Measurements from ENCODE around the gene KIAA1328. TPM values are rescaled to one million over a fixed set of nuclear protein-coding genes. Genes with fewer than 3 reads are reported as not detected.

The KIAA1328 gene
- total and polyA plus RNA-seq, 3 experiments from 2014 or later = 6.6 to 8.3 (median 6.8) TPM

- no peaks in the 10 kb centered on the region for H3K36me3 ChIP-seq (ENCODE audit: insufficient read depth, low read length)
- no peaks in the 10 kb centered on the region for H3K27me3 ChIP-seq (ENCODE audit: insufficient read depth, low read length, poor library complexity, severe bottlenecking)
- Mint-ChIP-seq H3K27me3 (no peaks in the 10 kb centered on the region), H3K4me3 (no peak overlapping the region), H3K36me3 (peaks cover 31 to 55% (median 32%) of the 10 kb centered on the region in 3 donors), H3K4me1 (no peaks in the 10 kb centered on the region), H3K27ac (no peak overlapping the region), H3K9me3 (no peaks in the 10 kb centered on the region)
- H3K4me3 ChIP-seq (ENCODE audit: low read length) = no peak overlapping the region
- no peaks in the 10 kb centered on the region for H3K4me1 ChIP-seq (ENCODE audit: insufficient read depth, low read length)
- POLR2A ChIA-PET = no interaction called here
- DNase-seq = no peak
- H3K27ac ChIP-seq (ENCODE audit: low read depth, low read length) = no peak overlapping the region
- CTCF ChIA-PET = no interaction called here
- no peaks in the 10 kb centered on the region for H3K9me3 ChIP-seq (ENCODE audit: low read length)
Measured at GRCh38 chr18:37176621-37176934, 347.7 kb downstream of the KIAA1328 start.

GRCh38 chr18:37179384-37179783 lies 350.5 kb downstream of the KIAA1328 start:
- Mint-ChIP-seq H3K4me1 (no peaks in the 10 kb centered on the region), H3K27ac (no peak overlapping the region), H3K36me3 (peaks cover 14 to 49% (median 21%) of the 10 kb centered on the region in 3 donors), H3K9me3 (no peaks in the 10 kb centered on the region), H3K27me3 (no peaks in the 10 kb centered on the region), H3K4me3 (no peak overlapping the region)
- Histone ChIP-seq H3K27ac (ENCODE audit: low read depth, low read length) (no peak overlapping the region), H3K27me3 (ENCODE audit: insufficient read depth, low read length, poor library complexity, severe bottlenecking) (no peaks in the 10 kb centered on the region), H3K9me3 (ENCODE audit: low read length) (no peaks in the 10 kb centered on the region), H3K4me1 (ENCODE audit: insufficient read depth, low read length) (no peaks in the 10 kb centered on the region), H3K36me3 (ENCODE audit: insufficient read depth, low read length) (no peaks in the 10 kb centered on the region), H3K4me3 (ENCODE audit: low read length) (no peak overlapping the region)
- ChIA-PET POLR2A (no interaction called here), CTCF (no interaction called here)
- no peak for DNase-seq

- Histone ChIP-seq H3K9me3 (ENCODE audit: low read length) (no peaks in the 10 kb centered on the region), H3K27ac (ENCODE audit: low read depth, low read length) (no peak overlapping the region), H3K27me3 (ENCODE audit: insufficient read depth, low read length, poor library complexity, severe bottlenecking) (no peaks in the 10 kb centered on the region), H3K4me3 (ENCODE audit: low read length) (no peak overlapping the region), H3K4me1 (ENCODE audit: insufficient read depth, low read length) (no peaks in the 10 kb centered on the region), H3K36me3 (ENCODE audit: insufficient read depth, low read length) (no peaks in the 10 kb centered on the region)
- Mint-ChIP-seq H3K4me1 (no peaks in the 10 kb centered on the region), H3K36me3 (peaks cover 8 to 48% (median 19%) of the 10 kb centered on the region in 3 donors), H3K9me3 (no peaks in the 10 kb centered on the region), H3K27me3 (no peaks in the 10 kb centered on the region), H3K27ac (no peak overlapping the region), H3K4me3 (no peak overlapping the region)
- POLR2A ChIA-PET = no interaction called here
- DNase-seq = no peak
- CTCF ChIA-PET = no interaction called here
Measured at GRCh38 chr18:37180086-37180485, 351.2 kb downstream of the KIAA1328 start.

- H3K9me3 ChIP-seq (ENCODE audit: low read length) = no peaks in the 10 kb centered on the region
- DNase-seq = no peak
- Mint-ChIP-seq H3K9me3 (no peaks in the 10 kb centered on the region), H3K4me1 (no peaks in the 10 kb centered on the region), H3K36me3 (peaks cover 4 to 41% (median 11%) of the 10 kb centered on the region in 3 donors), H3K4me3 (no peak overlapping the region), H3K27me3 (no peaks in the 10 kb centered on the region), H3K27ac (no peak overlapping the region)
- H3K27me3 ChIP-seq (ENCODE audit: insufficient read depth, low read length, poor library complexity, severe bottlenecking) = no peaks in the 10 kb centered on the region
- ChIA-PET CTCF (no interaction called here), POLR2A (no interaction called here)
- H3K27ac ChIP-seq (ENCODE audit: low read depth, low read length) = no peak overlapping the region
- no peak overlapping the region for H3K4me3 ChIP-seq (ENCODE audit: low read length)
- no peaks in the 10 kb centered on the region for H3K36me3 ChIP-seq (ENCODE audit: insufficient read depth, low read length)
- H3K4me1 ChIP-seq (ENCODE audit: insufficient read depth, low read length) = no peaks in the 10 kb centered on the region
Measured at GRCh38 chr18:37182340-37183135, 353.6 kb downstream of the KIAA1328 start.

- Mint-ChIP-seq H3K27ac (no peak overlapping the region), H3K9me3 (no peaks in the 10 kb centered on the region), H3K36me3 (peaks cover 2 to 36% (median 7%) of the 10 kb centered on the region in 3 donors), H3K4me1 (no peaks in the 10 kb centered on the region), H3K4me3 (no peak overlapping the region), H3K27me3 (peaks cover 0 to 2% of the 10 kb centered on the region in 2 donors)
- no peaks in the 10 kb centered on the region for H3K4me1 ChIP-seq (ENCODE audit: insufficient read depth, low read length)
- no peaks in the 10 kb centered on the region for H3K9me3 ChIP-seq (ENCODE audit: low read length)
- DNase-seq = no peak
- ChIA-PET POLR2A (no interaction called here), CTCF (no interaction called here)
- H3K27ac ChIP-seq (ENCODE audit: low read depth, low read length) = no peak overlapping the region
- no peaks in the 10 kb centered on the region for H3K27me3 ChIP-seq (ENCODE audit: insufficient read depth, low read length, poor library complexity, severe bottlenecking)
- H3K36me3 ChIP-seq (ENCODE audit: insufficient read depth, low read length) = no peaks in the 10 kb centered on the region
- H3K4me3 ChIP-seq (ENCODE audit: low read length) = no peak overlapping the region
Measured at GRCh38 chr18:37184209-37184868, 355.4 kb downstream of the KIAA1328 start.

GRCh38 chr18:37188016-37188791 lies 359.3 kb downstream of the KIAA1328 start:
- no peaks in the 10 kb centered on the region for H3K4me1 Mint-ChIP-seq
- ChIA-PET CTCF (no interaction called here), POLR2A (no interaction called here)
- Histone ChIP-seq H3K4me3 (ENCODE audit: low read length) (no peak overlapping the region), H3K36me3 (ENCODE audit: insufficient read depth, low read length) (no peaks in the 10 kb centered on the region), H3K27ac (ENCODE audit: low read depth, low read length) (no peak overlapping the region), H3K4me1 (ENCODE audit: insufficient read depth, low read length) (no peaks in the 10 kb centered on the region), H3K9me3 (ENCODE audit: low read length) (no peaks in the 10 kb centered on the region), H3K27me3 (ENCODE audit: insufficient read depth, low read length, poor library complexity, severe bottlenecking) (no peaks in the 10 kb centered on the region)
- H3K36me3 Mint-ChIP-seq = peaks cover 0 to 40% (median 1%) of the 10 kb centered on the region in 3 donors
- DNase-seq = no peak
- H3K27ac Mint-ChIP-seq = no peak overlapping the region
- H3K27me3 Mint-ChIP-seq = peaks cover 0 to 2% of the 10 kb centered on the region in 2 donors
- no peak overlapping the region for H3K4me3 Mint-ChIP-seq
- no peaks in the 10 kb centered on the region for H3K9me3 Mint-ChIP-seq

GRCh38 chr18:37199741-37200140 lies 370.8 kb downstream of the KIAA1328 start:
- Histone ChIP-seq H3K27me3 (ENCODE audit: insufficient read depth, low read length, poor library complexity, severe bottlenecking) (no peaks in the 10 kb centered on the region), H3K27ac (ENCODE audit: low read depth, low read length) (no peak overlapping the region), H3K4me1 (ENCODE audit: insufficient read depth, low read length) (no peaks in the 10 kb centered on the region), H3K9me3 (ENCODE audit: low read length) (peaks cover 3% of the 10 kb centered on the region), H3K36me3 (ENCODE audit: insufficient read depth, low read length) (no peaks in the 10 kb centered on the region), H3K4me3 (ENCODE audit: low read length) (no peak overlapping the region)
- Mint-ChIP-seq H3K27ac (no peak overlapping the region), H3K4me3 (no peak overlapping the region), H3K36me3 (peaks cover 12 to 85% (median 47%) of the 10 kb centered on the region in 3 donors), H3K4me1 (no peaks in the 10 kb centered on the region), H3K27me3 (no peaks in the 10 kb centered on the region), H3K9me3 (peaks cover 25 to 71% (median 41%) of the 10 kb centered on the region in 5 donors)
- ChIA-PET POLR2A (no interaction called here), CTCF (no interaction called here)
- DNase-seq = no peak

- Histone ChIP-seq H3K4me3 (ENCODE audit: low read length) (no peak overlapping the region), H3K9me3 (ENCODE audit: low read length) (peaks cover 1% of the 10 kb centered on the region), H3K27me3 (ENCODE audit: insufficient read depth, low read length, poor library complexity, severe bottlenecking) (no peaks in the 10 kb centered on the region), H3K27ac (ENCODE audit: low read depth, low read length) (no peak overlapping the region), H3K36me3 (ENCODE audit: insufficient read depth, low read length) (no peaks in the 10 kb centered on the region), H3K4me1 (ENCODE audit: insufficient read depth, low read length) (no peaks in the 10 kb centered on the region)
- Mint-ChIP-seq H3K27me3 (no peaks in the 10 kb centered on the region), H3K4me1 (no peaks in the 10 kb centered on the region), H3K4me3 (no peak overlapping the region), H3K9me3 (peaks cover 0 to 34% (median 19%) of the 10 kb centered on the region in 5 donors), H3K36me3 (peaks cover 0 to 45% (median 4%) of the 10 kb centered on the region in 3 donors), H3K27ac (no peak overlapping the region)
- ChIA-PET POLR2A (no interaction called here), CTCF (no interaction called here)
- no peak for DNase-seq
Measured at GRCh38 chr18:37207343-37207742, 378.4 kb downstream of the KIAA1328 start.

Data from CD8-positive, alpha-beta memory T cell (primary cell).